HL-60 (cell line): Measurements from ENCODE around the gene RPS3.

ENCODE experiments used
- GABPA ChIP-seq: IDR thresholded peaks from 2 replicates; pipeline ENCODE4 v1.6.1; 2012; ENCODE audit warnings: low read depth
- POLR2AphosphoS5 ChIP-seq: IDR thresholded peaks from 2 replicates; pipeline ENCODE4 v1.6.1; 2012; ENCODE audit warnings: low read depth
- TF ChIP-seq, protein P1 (sequence below): IDR thresholded peaks from one replicate; pipeline ENCODE4 v1.5.1; 2011; ENCODE audit warnings: low read length, control low read depth, inconsistent platforms; ENCODE audit not compliant: insufficient read depth
- TF ChIP-seq, protein P2 (sequence below): IDR thresholded peaks from 2 replicates; pipeline ENCODE4 v1.6.1; 2012; ENCODE audit warnings: low read depth; ENCODE audit not compliant: insufficient replicate concordance

DNA sequence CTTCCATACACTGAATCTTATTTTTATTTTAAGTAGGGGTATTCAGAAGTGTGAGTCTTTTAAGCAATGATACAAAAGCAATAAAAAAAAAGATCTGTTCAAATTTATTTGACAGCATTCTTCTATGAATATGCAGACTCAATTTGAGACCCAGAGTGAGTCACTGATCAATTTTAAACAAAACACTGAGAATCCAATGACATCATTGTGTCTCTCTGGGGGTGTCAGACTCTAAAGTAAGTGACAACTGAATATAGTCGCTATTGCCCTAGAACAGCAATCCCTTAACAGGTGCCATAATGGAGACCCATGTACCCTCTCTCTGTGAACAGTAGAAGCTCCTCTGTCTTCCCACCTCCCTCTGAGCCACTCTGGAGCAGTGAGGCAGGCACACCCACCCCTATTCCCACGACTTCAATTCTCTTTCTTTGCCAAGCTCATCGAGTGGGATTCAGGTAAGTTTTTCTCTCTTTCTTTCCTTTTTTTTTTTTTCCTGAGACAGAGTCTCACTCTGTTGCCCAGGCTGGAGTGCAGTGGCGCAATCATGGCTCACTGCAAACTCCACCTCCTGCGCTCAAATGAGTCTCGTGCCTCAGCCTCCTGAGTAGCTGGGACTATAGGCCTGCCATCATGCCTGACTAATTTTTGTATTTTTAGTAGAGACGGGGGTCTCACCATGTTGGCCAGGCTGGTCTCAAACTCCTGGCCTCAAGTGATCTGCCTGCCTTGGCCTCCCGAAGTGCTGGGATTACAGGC lies 5.1 kb upstream of the RPS3 start:
- TF ChIP-seq, protein P1, sequence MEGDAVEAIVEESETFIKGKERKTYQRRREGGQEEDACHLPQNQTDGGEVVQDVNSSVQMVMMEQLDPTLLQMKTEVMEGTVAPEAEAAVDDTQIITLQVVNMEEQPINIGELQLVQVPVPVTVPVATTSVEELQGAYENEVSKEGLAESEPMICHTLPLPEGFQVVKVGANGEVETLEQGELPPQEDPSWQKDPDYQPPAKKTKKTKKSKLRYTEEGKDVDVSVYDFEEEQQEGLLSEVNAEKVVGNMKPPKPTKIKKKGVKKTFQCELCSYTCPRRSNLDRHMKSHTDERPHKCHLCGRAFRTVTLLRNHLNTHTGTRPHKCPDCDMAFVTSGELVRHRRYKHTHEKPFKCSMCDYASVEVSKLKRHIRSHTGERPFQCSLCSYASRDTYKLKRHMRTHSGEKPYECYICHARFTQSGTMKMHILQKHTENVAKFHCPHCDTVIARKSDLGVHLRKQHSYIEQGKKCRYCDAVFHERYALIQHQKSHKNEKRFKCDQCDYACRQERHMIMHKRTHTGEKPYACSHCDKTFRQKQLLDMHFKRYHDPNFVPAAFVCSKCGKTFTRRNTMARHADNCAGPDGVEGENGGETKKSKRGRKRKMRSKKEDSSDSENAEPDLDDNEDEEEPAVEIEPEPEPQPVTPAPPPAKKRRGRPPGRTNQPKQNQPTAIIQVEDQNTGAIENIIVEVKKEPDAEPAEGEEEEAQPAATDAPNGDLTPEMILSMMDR: no peak
- TF ChIP-seq, protein P2, sequence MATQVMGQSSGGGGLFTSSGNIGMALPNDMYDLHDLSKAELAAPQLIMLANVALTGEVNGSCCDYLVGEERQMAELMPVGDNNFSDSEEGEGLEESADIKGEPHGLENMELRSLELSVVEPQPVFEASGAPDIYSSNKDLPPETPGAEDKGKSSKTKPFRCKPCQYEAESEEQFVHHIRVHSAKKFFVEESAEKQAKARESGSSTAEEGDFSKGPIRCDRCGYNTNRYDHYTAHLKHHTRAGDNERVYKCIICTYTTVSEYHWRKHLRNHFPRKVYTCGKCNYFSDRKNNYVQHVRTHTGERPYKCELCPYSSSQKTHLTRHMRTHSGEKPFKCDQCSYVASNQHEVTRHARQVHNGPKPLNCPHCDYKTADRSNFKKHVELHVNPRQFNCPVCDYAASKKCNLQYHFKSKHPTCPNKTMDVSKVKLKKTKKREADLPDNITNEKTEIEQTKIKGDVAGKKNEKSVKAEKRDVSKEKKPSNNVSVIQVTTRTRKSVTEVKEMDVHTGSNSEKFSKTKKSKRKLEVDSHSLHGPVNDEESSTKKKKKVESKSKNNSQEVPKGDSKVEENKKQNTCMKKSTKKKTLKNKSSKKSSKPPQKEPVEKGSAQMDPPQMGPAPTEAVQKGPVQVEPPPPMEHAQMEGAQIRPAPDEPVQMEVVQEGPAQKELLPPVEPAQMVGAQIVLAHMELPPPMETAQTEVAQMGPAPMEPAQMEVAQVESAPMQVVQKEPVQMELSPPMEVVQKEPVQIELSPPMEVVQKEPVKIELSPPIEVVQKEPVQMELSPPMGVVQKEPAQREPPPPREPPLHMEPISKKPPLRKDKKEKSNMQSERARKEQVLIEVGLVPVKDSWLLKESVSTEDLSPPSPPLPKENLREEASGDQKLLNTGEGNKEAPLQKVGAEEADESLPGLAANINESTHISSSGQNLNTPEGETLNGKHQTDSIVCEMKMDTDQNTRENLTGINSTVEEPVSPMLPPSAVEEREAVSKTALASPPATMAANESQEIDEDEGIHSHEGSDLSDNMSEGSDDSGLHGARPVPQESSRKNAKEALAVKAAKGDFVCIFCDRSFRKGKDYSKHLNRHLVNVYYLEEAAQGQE: no peak
- TF ChIP-seq GABPA (no peak), POLR2AphosphoS5 (no peak)
